ENCODE measurements around the gene LRRC10B.

LRRC10B gene

DNA sequence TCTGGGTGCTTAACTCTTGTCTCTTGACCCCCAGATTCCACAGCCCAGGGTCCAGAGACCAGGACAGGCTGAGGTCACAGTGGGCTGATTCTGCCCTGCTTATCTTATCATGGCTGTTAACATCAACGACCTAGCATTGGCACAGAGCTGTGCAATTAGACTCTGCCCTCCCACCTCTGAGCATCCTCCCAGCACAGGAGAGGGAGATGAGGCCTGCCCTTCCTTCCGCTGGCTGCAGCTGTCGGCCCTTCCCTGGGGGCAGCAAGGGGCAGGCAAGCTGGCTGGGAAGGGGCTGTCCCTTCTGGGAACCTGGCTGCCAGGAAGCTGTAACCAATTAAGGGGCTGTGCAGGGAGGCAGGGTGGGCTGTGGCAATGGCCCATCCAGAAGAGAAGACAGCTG lies 22.5 kb downstream of the LRRC10B start:
- DNase-seq (ENCODE audit: low spot score), result no peak

DNA sequence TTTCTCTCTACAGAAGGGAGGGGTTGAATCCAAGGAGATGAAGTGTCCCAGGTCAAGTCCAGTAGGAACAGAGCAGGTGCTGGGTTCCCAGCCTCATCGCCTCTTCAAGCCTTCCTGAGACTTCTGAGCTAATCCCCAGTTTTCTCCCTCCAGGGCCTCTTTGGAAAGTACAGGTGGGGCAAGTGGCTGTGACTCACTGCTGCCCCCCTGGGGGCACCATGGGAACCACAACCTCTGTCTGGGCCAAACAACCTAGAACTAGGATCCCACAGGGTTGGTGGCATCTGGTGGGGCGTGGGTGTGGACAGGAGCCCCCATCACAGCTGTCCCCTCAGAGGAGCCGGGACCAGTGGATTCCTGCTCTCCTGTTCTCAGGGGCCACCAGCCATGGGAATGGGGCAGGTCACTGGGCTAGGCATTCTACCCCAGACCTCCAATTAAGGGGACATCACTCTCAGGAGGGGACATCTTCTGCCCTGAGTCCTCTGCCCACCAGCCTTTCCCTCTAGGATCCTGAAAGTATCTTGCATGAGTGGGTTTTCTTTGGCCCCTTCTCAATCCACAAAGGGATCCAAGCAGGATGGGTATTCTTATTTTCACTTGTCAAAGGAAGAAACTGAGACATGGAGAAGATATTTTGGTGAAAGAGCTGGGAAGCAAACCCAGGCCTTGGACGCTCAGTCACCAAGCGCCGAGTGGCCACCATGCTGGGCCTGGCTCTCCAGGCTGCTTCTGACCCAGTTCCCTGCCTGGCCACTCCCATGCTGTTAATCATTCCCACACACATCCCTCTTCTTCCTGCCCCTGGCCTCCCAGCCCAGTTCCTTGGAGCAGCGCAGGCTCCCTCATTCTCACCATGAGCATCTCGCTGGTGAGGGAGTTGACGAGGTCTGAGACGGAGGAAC lies 23.8 kb downstream of the LRRC10B start:
- DNase-seq (ENCODE audit: low spot score), result peak; percentile 70

DNA sequence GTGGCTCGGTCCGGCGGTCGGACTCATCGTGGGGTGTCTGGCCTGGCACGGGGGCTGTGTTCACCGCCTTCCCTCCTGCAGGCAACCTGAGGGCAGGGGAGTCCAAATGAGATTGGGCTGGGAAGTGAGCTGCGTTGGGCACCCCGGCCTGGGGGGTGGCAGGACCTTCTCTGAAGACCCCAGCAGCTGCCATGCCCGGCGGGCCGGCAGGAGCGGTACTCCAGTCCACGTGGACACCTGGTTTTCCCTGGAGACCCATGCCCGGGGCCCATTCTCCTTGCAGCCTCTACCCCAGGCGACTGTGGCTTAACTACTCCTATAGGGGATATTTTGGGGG lies 24.5 kb downstream of the LRRC10B start:
- no peak for DNase-seq (ENCODE audit: low spot score)

DNA sequence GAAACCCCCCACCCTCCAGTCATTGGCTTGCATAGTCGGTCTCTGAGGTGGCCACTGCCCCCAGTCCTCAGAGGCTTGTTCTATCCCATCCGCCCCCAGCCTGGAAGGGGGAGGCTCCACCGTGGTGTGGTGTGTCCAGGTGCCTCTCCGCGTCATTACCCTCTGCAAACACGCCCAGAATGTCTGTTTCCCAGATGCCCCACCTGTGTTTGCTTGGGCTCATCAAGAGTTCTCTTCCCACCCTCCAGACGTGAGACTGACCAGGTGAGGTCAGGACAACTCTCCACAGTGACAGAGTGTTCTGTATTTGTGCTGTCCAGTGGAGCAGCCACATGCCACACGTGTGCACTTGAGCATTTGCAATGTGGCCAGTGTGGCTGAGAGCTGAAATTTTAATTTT lies 24.9 kb downstream of the LRRC10B start:
- DNase-seq (ENCODE audit: low spot score), result no peak

DNA sequence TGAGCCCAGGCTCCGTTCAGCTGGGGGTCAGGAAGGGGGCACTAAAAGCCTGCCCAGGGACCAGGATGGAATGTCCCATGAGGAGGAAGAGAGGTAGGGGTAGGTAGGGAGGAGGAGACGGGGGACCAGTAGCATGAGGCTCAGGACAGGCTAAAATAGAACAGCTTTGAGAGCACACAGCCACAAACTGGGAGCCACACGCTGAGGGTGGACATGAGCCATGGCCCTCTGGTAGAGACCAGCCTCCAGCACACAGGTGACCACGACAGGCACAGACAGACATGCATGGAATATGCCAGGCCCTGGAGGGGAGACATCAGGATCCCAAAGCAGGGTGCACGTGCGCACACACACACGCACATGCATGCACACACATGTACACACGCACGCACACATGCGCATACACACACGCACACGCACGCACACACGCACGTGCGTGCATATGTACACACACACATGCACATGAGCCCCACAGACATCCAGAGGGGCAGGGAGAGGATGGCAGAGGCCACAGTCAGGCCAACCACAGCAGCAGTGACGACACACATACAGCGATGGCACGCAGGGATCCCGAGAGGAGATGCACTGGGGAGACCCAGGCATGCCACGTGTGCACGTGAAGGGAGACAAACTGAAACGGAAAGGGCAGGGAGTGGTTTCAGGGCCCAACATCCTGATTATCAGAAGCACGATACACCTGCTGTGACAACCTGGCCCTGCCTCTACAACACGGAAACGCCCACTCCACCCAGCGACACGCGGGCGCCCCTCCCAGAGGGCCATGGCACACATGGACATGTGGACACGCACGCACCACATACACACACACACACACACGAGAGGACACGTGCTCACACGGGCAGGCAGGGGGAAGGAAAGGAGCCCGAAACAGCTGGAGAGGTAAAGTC lies 25.7 kb downstream of the LRRC10B start:
- DNase-seq (ENCODE audit: low spot score), result no peak

DNA sequence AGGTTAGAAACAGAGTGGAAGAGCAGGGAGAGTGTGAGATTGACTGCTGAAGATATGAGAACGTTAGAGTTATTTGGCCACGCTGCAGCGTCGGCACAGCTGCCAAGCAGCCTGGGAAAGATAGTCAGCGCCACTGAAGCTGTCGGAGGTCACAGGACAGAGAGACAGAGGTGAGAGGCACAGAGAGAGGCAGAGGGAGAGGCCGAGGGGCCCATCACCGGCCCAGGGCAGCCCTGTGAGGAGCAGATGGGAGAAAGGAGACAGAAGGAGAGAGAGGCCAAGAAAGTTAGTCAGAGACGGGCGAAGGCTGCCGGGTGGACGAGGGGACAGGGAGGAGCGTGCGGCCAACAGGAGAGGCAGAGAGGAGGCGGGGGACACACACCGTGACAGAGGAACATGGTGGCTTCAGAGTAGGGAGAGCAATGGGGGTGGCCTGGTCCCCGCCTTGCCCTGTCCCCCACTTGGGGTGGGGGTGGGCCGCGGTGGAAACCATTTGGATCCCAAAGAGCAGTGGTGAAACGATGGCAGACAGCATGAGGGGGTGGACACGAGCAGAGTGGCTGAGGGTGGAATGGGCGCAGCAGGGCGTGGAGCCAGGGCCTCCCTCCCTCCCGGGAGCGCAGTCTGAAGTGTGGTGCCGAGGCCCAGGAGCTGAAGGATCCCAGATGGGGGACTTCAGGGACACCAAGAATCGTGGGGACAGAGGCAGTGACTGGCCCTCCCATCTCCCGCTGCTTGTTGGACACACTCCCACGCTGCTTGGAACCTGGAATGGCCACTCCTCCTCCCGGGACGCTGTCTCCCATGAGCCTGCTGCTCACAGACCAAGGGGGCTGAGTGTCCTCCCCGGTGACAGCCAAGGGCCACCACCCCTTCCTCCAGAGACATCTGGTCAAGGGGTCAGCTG lies 26.6 kb downstream of the LRRC10B start:
- DNase-seq (ENCODE audit: low spot score), result peak; percentile 44

DNA sequence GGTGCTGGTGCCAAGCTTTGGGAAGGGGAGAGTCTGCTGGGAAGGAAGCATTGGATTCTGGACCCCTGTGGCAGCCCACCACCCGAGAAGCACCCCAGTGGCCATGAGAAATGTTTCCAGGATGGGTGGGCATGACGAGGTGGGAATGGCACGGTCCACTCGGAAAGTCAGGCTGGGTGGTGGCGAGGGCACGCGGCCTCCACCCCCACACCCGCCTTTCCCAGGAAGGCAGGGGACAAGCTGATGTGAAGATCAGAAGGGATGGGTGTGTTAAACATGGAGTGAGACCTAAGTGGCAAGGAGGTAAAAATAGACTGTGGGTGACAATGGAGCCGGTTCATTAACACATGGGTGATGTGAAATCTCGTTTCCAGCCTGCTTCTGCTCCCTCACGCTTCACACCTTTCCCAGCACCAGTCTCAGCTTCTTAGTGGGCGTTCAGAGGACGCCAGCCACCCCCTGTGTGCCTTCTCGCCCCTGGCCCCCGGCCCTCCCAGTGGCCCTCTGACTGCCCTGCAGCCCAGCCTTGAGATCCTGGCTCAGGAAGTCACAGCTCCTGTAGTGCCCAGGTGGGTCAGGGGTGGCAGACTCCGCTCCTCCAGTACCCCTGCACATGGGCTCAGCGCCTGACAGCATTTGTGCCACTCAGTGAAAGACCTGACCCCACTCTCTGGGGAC lies 27.6 kb downstream of the LRRC10B start:
- no peak for DNase-seq (ENCODE audit: low spot score)

DNA sequence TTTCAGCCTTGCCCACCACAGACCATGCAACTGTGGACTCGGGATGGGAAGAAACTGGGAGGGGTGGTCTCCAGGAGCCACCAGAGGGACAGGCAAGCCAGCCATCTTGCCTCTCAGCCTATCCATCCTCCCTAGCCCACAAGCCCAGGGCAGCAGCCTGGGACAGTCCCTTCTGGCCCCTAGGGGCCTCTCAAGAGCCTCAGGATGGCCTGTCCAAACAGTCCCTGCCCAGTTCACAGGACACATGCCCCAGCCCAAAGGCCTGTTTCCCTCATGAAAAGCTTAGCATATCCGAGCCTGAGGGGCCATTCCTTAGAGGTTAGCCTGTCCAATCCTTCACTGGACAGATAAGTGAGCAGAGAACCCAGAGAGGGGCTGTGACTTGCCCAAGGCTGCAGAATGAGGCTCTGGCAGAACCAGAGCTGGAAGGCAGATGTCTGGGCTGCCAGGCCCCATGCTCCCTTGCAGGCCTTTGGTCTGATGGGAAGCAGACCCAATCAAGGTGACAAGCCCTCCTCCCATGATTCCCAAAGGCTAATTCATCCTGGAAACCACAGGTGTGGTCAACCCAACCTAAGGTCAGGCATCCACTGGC lies 28.2 kb downstream of the LRRC10B start:
- no peak for DNase-seq (ENCODE audit: low spot score)

DNA sequence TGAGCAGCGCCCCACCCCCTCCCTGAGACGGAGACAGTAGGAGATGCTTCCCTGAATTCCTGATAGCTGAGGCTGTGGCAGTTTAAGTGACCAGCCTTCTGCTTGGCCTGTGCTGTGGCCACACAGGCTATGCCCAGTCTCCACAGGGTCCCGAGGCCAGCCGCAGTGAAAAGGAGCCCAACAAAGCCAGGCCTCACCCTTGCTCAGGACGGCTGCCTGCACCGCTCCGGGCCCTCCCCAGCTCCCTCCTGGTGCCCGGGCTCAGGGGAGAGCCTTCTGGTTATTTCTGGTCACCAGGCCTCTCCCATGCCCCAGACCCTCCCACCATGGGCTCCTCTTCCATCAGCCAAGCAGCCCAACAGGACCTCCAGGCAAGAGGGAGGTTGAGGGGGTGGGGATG lies 28.8 kb downstream of the LRRC10B start:
- DNase-seq (ENCODE audit: low spot score), result no peak

DNA sequence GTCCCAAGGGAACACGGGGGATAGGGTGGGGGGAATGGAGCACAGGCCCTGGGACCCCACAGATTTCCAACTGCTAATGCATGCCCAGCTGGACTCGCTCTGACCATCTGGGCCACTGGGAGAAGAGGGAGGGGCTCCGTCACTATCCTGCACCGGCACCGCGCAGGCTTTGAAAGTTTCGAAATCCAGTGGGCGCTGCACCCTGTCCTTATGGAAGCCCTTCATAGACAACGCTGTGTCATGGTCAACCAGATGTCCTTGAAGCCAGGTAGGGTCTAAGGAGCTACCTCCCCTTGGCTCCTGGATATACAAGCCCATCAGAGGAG lies 30.1 kb downstream of the LRRC10B start:
- no peak for DNase-seq (ENCODE audit: low spot score)

DNA sequence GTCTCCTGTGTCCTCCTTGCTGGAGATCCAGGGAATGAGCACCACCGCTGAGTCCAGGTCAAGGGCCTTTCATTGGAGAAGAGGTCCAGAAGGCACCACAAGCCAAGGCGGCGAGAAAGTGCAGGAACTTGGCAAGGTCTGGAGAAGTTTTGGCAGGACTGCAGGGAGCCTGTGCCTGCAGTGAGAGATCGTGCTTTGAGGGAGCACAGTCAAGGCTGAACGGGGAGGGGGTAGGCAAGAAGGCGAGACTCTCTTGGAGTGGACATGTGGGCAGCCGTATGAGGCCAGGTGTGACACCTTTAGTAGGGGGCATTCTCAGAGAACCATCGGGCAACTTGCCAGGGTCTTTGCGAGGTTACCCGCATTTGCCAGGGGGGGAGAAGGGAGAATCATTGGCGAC lies 30.5 kb downstream of the LRRC10B start:
- no peak for DNase-seq (ENCODE audit: low spot score)

DNA sequence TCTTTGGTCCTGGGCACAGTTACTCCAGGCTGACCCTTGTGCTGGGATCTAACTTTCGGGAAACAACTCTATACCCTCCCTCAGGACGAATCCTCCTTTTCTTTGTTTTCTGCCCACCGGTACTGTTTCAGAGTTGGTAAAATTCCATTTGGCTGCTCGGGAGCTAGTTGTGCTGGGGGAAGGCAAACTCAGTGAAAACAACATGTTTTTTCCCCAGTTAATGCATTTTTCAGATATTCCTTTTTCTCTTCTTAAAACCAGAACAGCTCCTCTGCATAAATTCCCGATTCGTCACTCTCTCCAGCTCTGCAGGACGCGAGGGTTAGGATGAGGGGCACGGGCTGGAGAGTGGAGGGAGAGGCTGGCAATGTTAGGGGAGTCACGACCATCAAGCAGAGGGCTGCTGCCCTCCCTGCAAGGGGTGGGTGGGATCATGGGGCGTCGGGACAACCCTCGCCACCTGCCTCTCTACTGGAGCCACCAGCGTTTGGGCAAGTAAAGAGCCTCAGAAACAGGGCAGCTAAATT lies 31.3 kb downstream of the LRRC10B start:
- no peak for DNase-seq (ENCODE audit: low spot score)

DNA sequence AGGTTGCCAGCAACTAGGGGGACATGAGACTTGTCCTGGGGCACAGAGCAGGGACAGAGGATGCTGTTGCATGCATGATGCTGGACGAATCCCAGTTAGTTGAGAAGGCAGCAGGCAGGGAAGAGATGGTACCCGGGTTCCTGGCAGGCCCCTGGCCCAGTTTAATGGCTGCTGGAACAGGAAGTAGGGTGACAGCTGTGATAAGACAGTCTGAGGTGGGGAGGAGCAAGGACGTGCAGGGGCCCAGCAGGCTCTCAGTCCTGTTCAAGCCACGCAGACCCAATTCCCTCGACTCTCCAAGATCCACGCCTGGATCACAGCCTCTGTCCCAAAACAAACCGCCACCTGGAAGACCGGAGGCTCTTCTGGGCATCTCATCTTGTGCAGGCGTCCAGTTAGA lies 32.0 kb downstream of the LRRC10B start:
- no peak for DNase-seq (ENCODE audit: low spot score)

DNA sequence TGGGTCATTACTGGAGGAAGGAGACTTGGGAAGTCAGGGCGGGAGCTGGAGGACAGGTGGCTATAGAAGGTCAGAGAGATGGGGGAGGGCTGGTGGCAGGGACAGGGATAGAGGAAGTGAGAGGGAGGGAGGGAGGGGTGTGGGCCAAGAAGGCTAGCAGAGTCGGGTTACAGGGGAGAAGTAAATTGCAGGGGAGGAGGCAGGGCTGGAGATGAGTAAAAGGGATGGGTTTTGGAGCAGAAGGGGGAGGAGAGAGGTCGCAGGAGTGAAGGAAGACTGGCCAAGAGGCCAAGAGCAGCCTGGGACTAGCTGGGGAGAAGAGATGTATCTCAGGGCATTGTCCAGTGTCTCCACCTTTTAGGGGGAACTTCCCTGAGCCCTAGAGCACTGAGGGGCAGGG lies 33.0 kb downstream of the LRRC10B start:
- peak; percentile 43 for DNase-seq (ENCODE audit: low spot score)

DNA sequence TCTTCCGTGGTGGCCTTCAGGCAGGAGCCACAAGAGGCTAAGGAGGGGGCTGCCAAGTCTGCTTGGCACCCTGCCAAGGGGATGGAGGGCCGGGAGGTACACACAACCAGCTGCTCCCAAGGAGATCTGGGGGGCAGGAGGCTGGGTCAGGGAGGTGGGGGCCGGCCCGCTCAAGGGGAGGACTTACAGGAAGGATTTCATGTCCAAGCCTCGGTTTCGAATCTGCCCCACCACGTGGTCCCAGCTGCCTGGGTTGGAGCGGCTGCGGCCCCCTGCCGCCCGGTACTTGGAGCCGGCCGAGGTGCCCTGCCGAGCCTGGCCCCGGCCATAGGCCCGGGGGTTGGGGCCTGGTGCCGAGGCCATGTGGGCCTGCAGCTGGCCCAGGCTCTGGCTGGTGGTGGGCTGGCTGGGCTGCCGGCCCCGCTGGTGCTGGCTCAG lies 33.5 kb downstream of the LRRC10B start:
- DNase-seq (ENCODE audit: low spot score), result no peak

DNA sequence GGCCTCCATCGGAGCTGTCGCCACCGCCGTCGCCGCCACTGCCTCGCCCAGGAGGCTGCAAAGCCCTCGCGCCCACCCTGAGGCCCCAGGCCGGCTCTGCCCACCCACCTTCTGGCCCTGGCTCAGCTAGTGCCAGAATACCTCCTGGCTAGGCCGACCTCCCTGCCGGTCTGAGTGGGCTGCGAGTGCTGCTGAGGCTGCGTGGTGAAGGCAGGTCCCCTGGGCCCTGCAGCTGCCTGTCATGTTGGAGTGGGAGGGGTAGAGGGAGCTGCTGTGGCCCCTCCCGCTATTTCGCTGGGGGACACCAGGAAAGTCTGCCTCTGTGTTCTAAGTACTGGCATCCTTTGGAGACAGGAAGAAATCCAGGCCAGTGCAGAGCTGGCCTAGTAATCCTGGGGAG lies 34.2 kb downstream of the LRRC10B start:
- no peak for DNase-seq (ENCODE audit: low spot score)

DNA sequence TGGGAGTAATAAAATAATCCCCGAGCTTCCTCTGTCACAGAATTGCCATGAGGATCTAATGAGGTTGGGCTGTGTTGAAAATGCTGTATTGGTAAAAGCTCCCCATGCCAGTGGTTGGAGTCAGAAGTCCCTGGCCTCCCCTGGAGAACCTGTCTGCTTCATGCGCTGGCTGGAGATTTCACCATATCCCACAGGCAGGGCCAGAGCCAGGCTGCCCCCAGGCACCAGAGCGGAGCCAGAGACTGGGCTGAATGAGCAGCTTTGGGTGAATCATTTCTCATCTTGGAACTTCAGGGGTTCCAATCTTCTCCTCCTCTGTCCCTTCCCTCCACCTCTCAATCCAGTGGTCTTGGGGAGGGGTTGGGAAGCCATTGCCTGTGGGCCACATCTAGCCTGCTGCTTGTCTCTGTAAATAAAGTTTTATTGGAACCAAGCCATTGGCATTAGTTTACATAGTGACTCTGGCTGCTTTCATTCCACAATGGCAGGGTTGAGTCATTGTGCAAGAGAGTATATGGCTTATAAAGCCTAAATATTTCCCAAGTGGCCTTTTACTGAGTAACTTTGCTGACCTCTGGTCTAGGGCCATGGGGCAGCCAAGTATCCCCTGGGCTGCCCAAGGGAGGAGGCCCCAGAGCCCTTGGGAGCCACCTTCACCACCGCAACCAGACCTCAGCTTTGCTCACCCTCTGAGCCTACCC lies 35.2 kb downstream of the LRRC10B start:
- DNase-seq (ENCODE audit: low spot score), result peak; percentile 75

DNA sequence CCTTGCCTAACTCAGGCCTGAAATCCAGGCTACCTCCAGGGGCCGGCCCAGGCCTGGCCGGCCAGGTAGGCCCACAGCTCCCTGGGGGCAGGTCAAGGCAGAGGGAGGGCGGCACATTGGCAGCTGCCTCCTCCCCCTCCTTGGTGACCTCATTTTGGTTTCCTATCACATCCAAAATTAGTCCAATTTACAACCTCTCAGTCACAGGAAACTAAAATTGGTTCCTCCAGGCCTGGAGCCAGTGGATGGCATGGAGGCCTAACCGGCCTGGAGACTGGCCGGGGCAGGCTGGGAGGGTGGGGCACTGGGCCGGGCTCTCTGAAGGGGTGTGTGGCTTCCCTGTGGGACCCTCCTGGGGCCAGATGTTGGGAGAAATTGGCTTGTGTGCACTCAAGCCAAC lies 35.9 kb downstream of the LRRC10B start:
- no peak for DNase-seq (ENCODE audit: low spot score)

DNA sequence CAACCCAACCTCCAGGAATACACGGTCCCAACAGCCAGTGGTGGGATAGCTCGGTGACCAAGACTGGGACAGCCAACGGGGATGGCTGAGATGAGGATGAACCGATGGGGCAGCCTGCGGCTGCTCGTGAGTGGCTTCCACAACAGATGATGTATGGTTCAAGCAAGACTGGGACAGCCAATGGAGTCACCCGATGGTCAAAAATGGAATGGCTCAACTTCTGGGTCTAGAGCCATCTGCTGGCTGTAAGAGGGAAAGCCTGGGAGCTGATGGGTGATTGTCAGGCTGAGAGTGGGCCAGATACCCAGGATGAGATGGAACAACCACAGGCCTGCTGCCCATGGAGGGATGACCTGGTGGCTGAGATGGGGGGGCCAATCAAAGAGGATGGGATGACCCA lies 36.8 kb downstream of the LRRC10B start:
- DNase-seq (ENCODE audit: low spot score), result peak; percentile 72

DNA sequence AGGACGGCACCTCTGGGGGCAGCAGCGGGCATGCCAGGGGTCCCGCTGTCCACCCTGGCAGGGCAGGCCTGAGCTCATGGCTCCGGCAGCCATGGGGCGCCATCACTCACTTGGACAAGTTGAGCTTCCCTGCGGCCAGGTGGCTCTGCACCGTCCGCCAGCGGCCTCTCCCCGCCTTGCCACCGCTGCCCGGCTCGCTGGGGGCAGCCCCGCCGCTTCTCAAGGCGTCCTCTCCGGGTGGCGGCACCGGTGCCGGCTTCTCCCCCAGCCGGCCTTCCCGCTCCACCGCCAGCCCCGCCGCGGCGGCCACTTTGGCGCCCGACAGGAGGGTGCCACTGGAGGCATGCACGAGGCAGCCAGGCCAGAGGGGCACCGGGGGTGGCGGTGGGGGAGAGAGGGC lies 37.4 kb downstream of the LRRC10B start:
- DNase-seq (ENCODE audit: low spot score), result no peak
